ENCODE results near the gene VPS52.
"Not testable (repeated sequence)": the region's sequence is repeated elsewhere in the genome, so short reads cannot be mapped to it uniquely, and the experiment has no call there.

The VPS52 gene

GRCh38 chr6:33272275-33273128 lies 826 bp upstream of the VPS52 start:
- no peak for DNase-seq (ENCODE audit: low read depth)
- peak overlapping the region; percentile 97 for H3K4me3 ChIP-seq (ENCODE audit: low read depth, low read length)
- TF ChIP-seq, protein P1, sequence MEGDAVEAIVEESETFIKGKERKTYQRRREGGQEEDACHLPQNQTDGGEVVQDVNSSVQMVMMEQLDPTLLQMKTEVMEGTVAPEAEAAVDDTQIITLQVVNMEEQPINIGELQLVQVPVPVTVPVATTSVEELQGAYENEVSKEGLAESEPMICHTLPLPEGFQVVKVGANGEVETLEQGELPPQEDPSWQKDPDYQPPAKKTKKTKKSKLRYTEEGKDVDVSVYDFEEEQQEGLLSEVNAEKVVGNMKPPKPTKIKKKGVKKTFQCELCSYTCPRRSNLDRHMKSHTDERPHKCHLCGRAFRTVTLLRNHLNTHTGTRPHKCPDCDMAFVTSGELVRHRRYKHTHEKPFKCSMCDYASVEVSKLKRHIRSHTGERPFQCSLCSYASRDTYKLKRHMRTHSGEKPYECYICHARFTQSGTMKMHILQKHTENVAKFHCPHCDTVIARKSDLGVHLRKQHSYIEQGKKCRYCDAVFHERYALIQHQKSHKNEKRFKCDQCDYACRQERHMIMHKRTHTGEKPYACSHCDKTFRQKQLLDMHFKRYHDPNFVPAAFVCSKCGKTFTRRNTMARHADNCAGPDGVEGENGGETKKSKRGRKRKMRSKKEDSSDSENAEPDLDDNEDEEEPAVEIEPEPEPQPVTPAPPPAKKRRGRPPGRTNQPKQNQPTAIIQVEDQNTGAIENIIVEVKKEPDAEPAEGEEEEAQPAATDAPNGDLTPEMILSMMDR (conservative IDR thresholded peaks at IDR 0.05; ENCODE audit: low read depth, low read length), result no peak

GRCh38 chr6:33271117-33271467 lies 584 bp downstream of the VPS52 start:
- no peak for DNase-seq (ENCODE audit: low read depth)
- TF ChIP-seq, protein P1 (conservative IDR thresholded peaks at IDR 0.05; ENCODE audit: low read depth, low read length), result no peak
- H3K4me3 ChIP-seq (ENCODE audit: low read depth, low read length), result peak overlapping the region; percentile 97

- TF ChIP-seq, protein P1 (conservative IDR thresholded peaks at IDR 0.05; ENCODE audit: low read depth, low read length), result no peak
- no peak overlapping the region for H3K4me3 ChIP-seq (ENCODE audit: low read depth, low read length)
- DNase-seq (ENCODE audit: low read depth), result no peak
Measured at GRCh38 chr6:33264015-33264414, 7.7 kb downstream of the VPS52 start.

DNA sequence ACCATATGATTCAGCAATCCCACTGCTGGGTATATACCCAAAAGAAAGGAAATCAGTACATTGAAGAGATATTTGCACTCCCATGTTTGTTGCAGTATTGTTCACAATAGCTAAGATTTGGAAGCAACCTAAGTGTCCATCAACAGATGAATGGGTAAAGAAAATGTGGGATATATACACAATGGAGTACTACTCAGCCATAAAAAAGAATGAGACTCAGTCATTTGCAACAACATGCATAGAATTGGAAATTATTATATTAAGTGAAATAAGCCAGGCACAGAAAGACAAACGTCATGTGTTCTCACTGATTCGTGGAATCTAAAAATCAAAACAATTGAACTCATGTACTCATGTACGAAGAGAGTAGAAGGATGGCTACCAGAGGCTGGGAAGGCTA lies 9.2 kb downstream of the VPS52 start:
- DNase-seq (ENCODE audit: low read depth); H3K4me3 ChIP-seq (ENCODE audit: low read depth, low read length): not testable (repeated sequence)

- no peak for DNase-seq (ENCODE audit: low read depth)
- TF ChIP-seq, protein P1 (conservative IDR thresholded peaks at IDR 0.05; ENCODE audit: low read depth, low read length), result no peak
- H3K4me3 ChIP-seq (ENCODE audit: low read depth, low read length), result no peak overlapping the region
Measured at GRCh38 chr6:33259032-33259431, 12.6 kb downstream of the VPS52 start.

DNA sequence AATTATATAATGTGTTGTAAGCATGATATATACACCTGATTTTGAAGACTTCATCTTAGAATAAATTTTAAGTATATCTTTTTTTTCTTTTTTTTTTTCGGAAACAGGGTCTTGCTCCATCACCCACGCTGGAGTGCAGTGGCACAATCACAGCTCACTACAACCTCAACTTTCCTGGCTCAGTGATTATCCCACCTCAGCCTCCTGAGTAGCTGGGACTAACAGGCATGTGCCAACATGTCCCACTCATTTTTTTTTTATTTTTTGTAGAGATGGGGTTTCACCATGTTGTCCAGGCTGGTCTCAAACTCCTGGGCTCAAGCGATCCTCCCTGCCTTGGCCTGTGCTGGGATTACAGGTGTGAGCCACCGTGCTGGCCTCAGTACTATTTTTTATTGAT lies 17.1 kb downstream of the VPS52 start:
- no peak for DNase-seq (ENCODE audit: low read depth)
- TF ChIP-seq, protein P1 (conservative IDR thresholded peaks at IDR 0.05; ENCODE audit: low read depth, low read length), result no peak
- H3K4me3 ChIP-seq (ENCODE audit: low read depth, low read length), result no peak overlapping the region

- TF ChIP-seq, protein P1 (conservative IDR thresholded peaks at IDR 0.05; ENCODE audit: low read depth, low read length), result no peak
- H3K4me3 ChIP-seq (ENCODE audit: low read depth, low read length), result no peak overlapping the region
- DNase-seq (ENCODE audit: low read depth), result no peak
Measured at GRCh38 chr6:33252759-33253158, 18.9 kb downstream of the VPS52 start.

Data from choroid plexus epithelial cell (primary cell).